Measurements from ENCODE around the gene MACROD2.

GRCh38 chr20:15756002-15756753 lies 1760.9 kb downstream of the MACROD2 start:
- no peak for TF ChIP-seq CTCF (IDR thresholded peaks at IDR 0.05)
- no peak for TF ChIP-seq EP300 (IDR thresholded peaks at IDR 0.05)
- no peak for TF ChIP-seq POLR2A (IDR thresholded peaks at IDR 0.05)

All from tibial nerve (tissue), 4 donors.